Heart right ventricle (tissue), 16 donors: Measurements from ENCODE around the gene ATP1B1. TPM values are rescaled to one million over a fixed set of nuclear protein-coding genes. Genes with fewer than 3 reads are reported as not detected.

Source experiments
- ATAC-seq, 8 donors: fragments of 200-7000 bp; cut with Tn5 transposase; one replicate each; pipeline ENCODE4 v1.9.1; 2020; ENCODE audit warnings: mild to moderate bottlenecking in 8 of 8, moderate library complexity in 8 of 8, moderate number of reproducible peaks in 1 of 8
- DNase-seq, 2 donors: peaks; one replicate each; pipeline ENCODE4 v3.0.0-alpha.2; 2020
- H3K27ac ChIP-seq, 10 donors: fragments of 200-600 bp; sonication (generic) in 2 of 10; one replicate each; pipeline versions ENCODE4 v1.5.0 to v1.8.0; 2020 to 2022; ENCODE audit warnings: mild to moderate bottlenecking in 3 of 10
- H3K27me3 ChIP-seq, 7 donors: fragments of 200-600 bp; one replicate each; pipeline ENCODE4 v1.8.0; 2021 to 2022; ENCODE audit warnings: mild to moderate bottlenecking in 2 of 7
- H3K36me3 ChIP-seq, 9 donors: fragments of 200-600 bp; sonication (generic) in 1 of 9; one replicate each; pipeline versions ENCODE4 v1.5.0 to v1.8.0; 2020 to 2022; ENCODE audit warnings: mild to moderate bottlenecking in 2 of 9
- H3K4me1 ChIP-seq, 9 donors: fragments of 200-600 bp; sonication (generic) in 1 of 9; one replicate each; pipeline versions ENCODE4 v1.5.0 to v1.8.0; 2020 to 2022; ENCODE audit warnings: mild to moderate bottlenecking in 4 of 9
- H3K4me3 ChIP-seq, 10 donors: fragments of 200-600 bp; sonication (generic) in 2 of 10; one replicate each; pipeline versions ENCODE4 v1.5.0 to v1.8.0; 2020 to 2022; ENCODE audit warnings: mild to moderate bottlenecking in 7 of 10, moderate library complexity in 2 of 10
- H3K9me3 ChIP-seq, 11 donors: fragments of 200-600 bp in 10 of 11; sonication (generic) in 2 of 11; one replicate each; pipeline versions ENCODE4 v1.5.0 to v1.8.0; 2013 to 2022; ENCODE audit warnings: mild to moderate bottlenecking in 2 of 11, control low read depth in 1 of 11, moderate library complexity in 1 of 11
- WGBS, 2 donors: extraction: QIAGEN DNeasy Blood & Tissue Kit; methylation state at CpG; one replicate each; pipeline ENCODE4 v1.1.7; 2013; ENCODE audit warnings: inconsistent platforms in 1 of 2; 5-methylcytosine and 5-hydroxymethylcytosine counted together
- intact Hi-C, 10 donors: fragments of 100-400 bp; cut with DNase I; formaldehyde crosslinking; loops; one replicate each; pipeline versions ENCODE4 v1.11.1 to v1.14.2; 2022
- polyA plus RNA-seq, 2 donors: library from polyadenylated mRNA; stranded (reverse); fragments of 200-250 nt; gene quantifications; one replicate each; pipeline ENCODE4 v1.2.3, GENCODE V29; 2013
- total RNA-seq, 10 donors: library from RNA; stranded (reverse); fragmentation: NEBNext Ultra II Directional in 3 of 10; extraction: Animal tissue kit (Norgen Biotek cat#: 25700) in 3 of 10; gene quantifications; one replicate each; pipeline versions ENCODE4 v1.2.1 to v1.2.4, GENCODE V29; 2021 to 2023
- TF ChIP-seq, protein P1 (sequence below), 9 donors: fragments of 200-600 bp; sonication (generic) in 2 of 9; IDR thresholded peaks; one replicate each; pipeline versions ENCODE4 v1.5.0 to v1.8.0; 2021 to 2022; ENCODE audit warnings: antibody characterized with exemption in 9 of 9, mild to moderate bottlenecking in 5 of 9, moderate library complexity in 1 of 9
- donor health status: Arrhythmogenic right ventricular cardiomyopathy.
- donor health status: ischemic (EF 13 %, LVEDD 7.1; RV severe dilation, severe dysfunction).
- donor health status: healthy with polysubstance abuse.
- donor health status: DM: no; HTN: yes; CAD: no.
- donor health status: DM: no; HTN: no; CAD: no.
- donor health status: ischemic (EF 25% LVEDD 6.9; RV normal size, moderate dysfunction).
- donor health status: ischemic (EF 25% LVEDD 5.7; RV mildly dilated, moderate dysfunction).
- donor health status: healthy.
- donor health status: DM: yes; HTN: yes; CAD: no.
- donor health status: Ischemic cardiomyopathy.
- donor health status: ischemic (EF 35%, LVEDD 5.7; RV mildly dilated, moderate dysfunction).
- donor health status: nonischemic (EF 11% LVEDD 7.7; RV severe dilation, severe dysfunction).
- donor health status: DM: yes; HTN: yes; CAD: no.
- donor health status: PGD.
- donor health status: ischemic (EF 29% LVEDD 5.4; RV normal size, mild dysfunction).
- donor health status: nonischemic (EF 23%, LVEDD 6.1; RV moderate dilation, normal function).

The ATP1B1 gene
- total and polyA plus RNA-seq, 12 donors, result 137 to 472 (median 268) TPM

DNA sequence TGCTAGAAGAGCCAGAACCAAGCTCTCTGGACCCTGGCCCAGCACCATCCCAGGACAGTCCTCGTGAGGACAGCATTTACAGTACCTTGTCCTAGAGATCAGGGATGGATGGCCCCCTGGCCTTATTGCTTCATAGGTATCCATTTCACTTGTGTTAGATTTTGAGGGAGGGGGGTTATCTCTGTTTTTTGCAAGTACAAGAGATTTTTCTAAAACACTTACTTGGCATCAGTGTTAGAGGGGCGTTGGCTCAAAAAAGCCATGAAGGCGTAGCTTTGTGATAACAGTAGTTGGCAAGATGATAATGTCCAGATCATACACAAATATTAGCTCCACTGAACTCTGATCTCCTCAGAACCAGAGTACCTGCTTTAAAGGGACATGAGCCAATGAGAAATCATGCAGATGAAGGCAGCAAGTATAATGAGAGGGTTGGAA is 5.8 kb upstream of the ATP1B1 start:
- intact Hi-C loops, result loop anchor here in 4 of 10 donors (2.0 to 10.0 kb wide), 7 partner anchors 62 to 486 kb away; partner anchors contain the start of gene DPT (in 1 of the 4)
- Histone ChIP-seq H3K27ac (no peak overlapping the region), H3K4me1 (peaks cover 0 to 51% (median 13%) of the 10 kb centered on the region in 9 donors), H3K9me3 (peaks cover 0 to 4% (median 0%) of the 10 kb centered on the region in 11 donors), H3K27me3 (peaks cover 0 to 11% (median 0%) of the 10 kb centered on the region in 7 donors), H3K36me3 (no peaks in the 10 kb centered on the region), H3K4me3 (no peak overlapping the region)
- ATAC-seq, result no peak
- TF ChIP-seq, protein P1, sequence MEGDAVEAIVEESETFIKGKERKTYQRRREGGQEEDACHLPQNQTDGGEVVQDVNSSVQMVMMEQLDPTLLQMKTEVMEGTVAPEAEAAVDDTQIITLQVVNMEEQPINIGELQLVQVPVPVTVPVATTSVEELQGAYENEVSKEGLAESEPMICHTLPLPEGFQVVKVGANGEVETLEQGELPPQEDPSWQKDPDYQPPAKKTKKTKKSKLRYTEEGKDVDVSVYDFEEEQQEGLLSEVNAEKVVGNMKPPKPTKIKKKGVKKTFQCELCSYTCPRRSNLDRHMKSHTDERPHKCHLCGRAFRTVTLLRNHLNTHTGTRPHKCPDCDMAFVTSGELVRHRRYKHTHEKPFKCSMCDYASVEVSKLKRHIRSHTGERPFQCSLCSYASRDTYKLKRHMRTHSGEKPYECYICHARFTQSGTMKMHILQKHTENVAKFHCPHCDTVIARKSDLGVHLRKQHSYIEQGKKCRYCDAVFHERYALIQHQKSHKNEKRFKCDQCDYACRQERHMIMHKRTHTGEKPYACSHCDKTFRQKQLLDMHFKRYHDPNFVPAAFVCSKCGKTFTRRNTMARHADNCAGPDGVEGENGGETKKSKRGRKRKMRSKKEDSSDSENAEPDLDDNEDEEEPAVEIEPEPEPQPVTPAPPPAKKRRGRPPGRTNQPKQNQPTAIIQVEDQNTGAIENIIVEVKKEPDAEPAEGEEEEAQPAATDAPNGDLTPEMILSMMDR (IDR thresholded peaks at IDR 0.05), result no peak
- 73 to 75% methylated on average over 3 of the region's 3 CpGs for WGBS, 2 donors
- DNase-seq, result no peak

DNA sequence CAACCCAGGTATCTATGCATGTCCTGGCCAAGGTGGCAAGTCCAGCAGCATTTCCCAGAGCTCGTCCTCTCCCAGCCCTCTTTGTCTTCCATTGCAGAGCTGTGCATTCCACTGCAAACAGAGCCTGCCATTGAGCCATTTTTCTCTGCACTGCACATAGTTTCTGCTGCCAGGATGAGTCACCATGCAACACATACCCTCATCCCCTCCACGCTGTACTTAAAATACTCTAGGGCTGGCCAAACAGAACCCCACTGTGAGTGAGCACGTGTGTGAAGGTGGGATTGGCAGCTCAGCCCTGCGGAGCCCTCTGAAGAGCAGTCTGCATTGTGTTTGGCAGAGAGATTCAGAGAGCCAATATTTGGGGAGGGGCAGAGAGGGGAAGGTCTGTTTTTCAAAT is 3.9 kb upstream of the ATP1B1 start:
- ATAC-seq, result peak in 4 of 8 donors; percentile 13 to 57 (median 28)
- peak in 1 of 2 donors; percentile 38 for DNase-seq

DNA sequence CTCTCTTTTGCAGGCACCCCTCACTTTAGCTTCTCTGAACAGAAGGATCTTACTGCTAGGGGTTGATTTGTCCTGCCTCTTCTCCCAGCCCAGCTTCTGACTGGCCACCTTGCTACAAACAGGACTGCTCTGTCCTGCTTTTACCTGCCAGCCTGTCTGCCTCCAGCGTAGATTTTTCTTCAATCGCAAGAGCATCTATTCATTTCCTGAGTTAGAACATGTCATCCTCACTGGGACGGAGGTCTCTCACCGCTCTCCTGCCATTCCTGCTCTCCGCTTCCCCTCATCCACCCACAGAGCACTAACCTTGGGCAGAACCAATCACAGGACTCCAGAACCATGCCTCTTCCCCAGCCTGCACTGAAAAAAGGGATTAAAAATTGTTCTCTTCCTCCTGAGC is 3.5 kb upstream of the ATP1B1 start:
- H3K4me1 ChIP-seq, result peaks cover 0 to 52% (median 19%) of the 10 kb centered on the region in 9 donors
- WGBS, 2 donors, result 79 to 83% methylated on average over 5 of the region's 5 CpGs
- H3K4me3 ChIP-seq, result no peak overlapping the region
- ATAC-seq, result no peak
- TF ChIP-seq, protein P1 (IDR thresholded peaks at IDR 0.05), result no peak
- no peaks in the 10 kb centered on the region for H3K9me3 ChIP-seq
- peak overlapping the region in 6 of 10 donors; percentile 6 to 68 (median 48) for H3K27ac ChIP-seq
- peaks cover 0 to 12% (median 0%) of the 10 kb centered on the region in 7 donors for H3K27me3 ChIP-seq
- intact Hi-C loops, result loop anchor here in 4 of 10 donors (10.0 kb wide), 6 partner anchors 158 to 488 kb away; partner anchors contain the start of gene DPT (in 1 of the 4)
- no peaks in the 10 kb centered on the region for H3K36me3 ChIP-seq
- no peak for DNase-seq

More for the DNA sequence above, 3.9 kb upstream of the ATP1B1 start:
- 26 to 46% methylated on average over 4 of the region's 4 CpGs for WGBS, 2 donors
- Histone ChIP-seq H3K4me3 (no peak overlapping the region), H3K27ac (peak overlapping the region in 6 of 10 donors; percentile 6 to 68 (median 48)), H3K27me3 (peaks cover 0 to 12% (median 0%) of the 10 kb centered on the region in 7 donors), H3K4me1 (peaks cover 0 to 52% (median 17%) of the 10 kb centered on the region in 9 donors), H3K36me3 (no peaks in the 10 kb centered on the region), H3K9me3 (no peaks in the 10 kb centered on the region)
- TF ChIP-seq, protein P1 (IDR thresholded peaks at IDR 0.05), result no peak
- intact Hi-C loops, result loop anchor here in 4 of 10 donors (10.0 kb wide), 6 partner anchors 158 to 488 kb away; partner anchors contain the start of gene DPT (in 1 of the 4)

DNA sequence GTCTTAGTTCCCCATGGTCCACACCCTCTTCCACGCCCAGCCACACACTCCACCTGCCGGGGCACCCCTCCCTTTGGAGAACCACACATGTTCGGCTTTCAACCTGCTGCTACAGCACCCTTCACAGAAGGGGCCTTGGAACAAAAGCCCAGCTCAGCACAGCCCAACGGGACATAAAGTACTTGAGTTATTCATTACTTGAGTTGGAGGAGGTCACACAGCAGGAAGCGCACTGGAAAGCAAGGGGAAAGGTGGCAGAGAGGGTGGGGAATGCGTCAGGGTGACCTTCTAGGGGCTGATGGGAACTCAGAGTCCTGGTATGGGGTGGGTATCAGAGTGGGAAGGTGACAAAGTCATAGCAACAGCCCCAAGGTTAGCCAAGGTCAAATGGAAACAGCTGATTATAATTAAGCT is 3.0 kb upstream of the ATP1B1 start:
- H3K36me3 ChIP-seq, result no peaks in the 10 kb centered on the region
- H3K9me3 ChIP-seq, result no peaks in the 10 kb centered on the region
- peaks cover 0 to 52% (median 19%) of the 10 kb centered on the region in 9 donors for H3K4me1 ChIP-seq
- WGBS, 2 donors, result 57 to 60% methylated on average over 6 of the region's 6 CpGs
- H3K27me3 ChIP-seq, result peaks cover 0 to 12% (median 0%) of the 10 kb centered on the region in 7 donors
- H3K27ac ChIP-seq, result peak overlapping the region in 5 of 10 donors; percentile 13 to 56 (median 44)
- ATAC-seq (no peak), DNase-seq (no peak)
- intact Hi-C loops, result loop anchor here in 4 of 10 donors (10.0 kb wide), 6 partner anchors 159 to 489 kb away; partner anchors contain the start of gene DPT (in 1 of the 4)
- no peak overlapping the region for H3K4me3 ChIP-seq
- TF ChIP-seq, protein P1 (IDR thresholded peaks at IDR 0.05), result no peak
